Brain pericyte (primary cell): ENCODE results near the gene ACTN4.

Experiments used
- DNase-seq: peaks from one replicate; pipeline ENCODE4 v3.0.0-alpha.2; 2012; ENCODE audit warnings: low read depth, low spot score

The ACTN4 gene

GRCh38 chr19:38723606-38723965 is 76.1 kb downstream of the ACTN4 start:
- DNase-seq, result no peak

- DNase-seq, result no peak
Measured at GRCh38 chr19:38723990-38724854, 76.8 kb downstream of the ACTN4 start.

GRCh38 chr19:38725469-38726283 is 78.2 kb downstream of the ACTN4 start:
- DNase-seq, result no peak

GRCh38 chr19:38726284-38726673 is 78.8 kb downstream of the ACTN4 start:
- no peak for DNase-seq

- DNase-seq, result no peak
Measured at GRCh38 chr19:38726761-38727301, 79.4 kb downstream of the ACTN4 start.

GRCh38 chr19:38727306-38727867 is 79.9 kb downstream of the ACTN4 start:
- no peak for DNase-seq

GRCh38 chr19:38727868-38728660 is 80.6 kb downstream of the ACTN4 start:
- no peak for DNase-seq

GRCh38 chr19:38728752-38729541 is 81.5 kb downstream of the ACTN4 start:
- no peak for DNase-seq

GRCh38 chr19:38729653-38730469 is 82.4 kb downstream of the ACTN4 start:
- DNase-seq, result no peak

- DNase-seq, result no peak
Measured at GRCh38 chr19:38730470-38730730, 83.0 kb downstream of the ACTN4 start.

- DNase-seq, result no peak
Measured at GRCh38 chr19:38730731-38731589, 83.5 kb downstream of the ACTN4 start.

GRCh38 chr19:38731654-38732301 is 84.3 kb downstream of the ACTN4 start:
- no peak for DNase-seq

- DNase-seq, result no peak
Measured at GRCh38 chr19:38733241-38733492, 85.7 kb downstream of the ACTN4 start.

GRCh38 chr19:38733493-38734175 is 86.2 kb downstream of the ACTN4 start:
- DNase-seq, result no peak

GRCh38 chr19:38734176-38734425 is 86.7 kb downstream of the ACTN4 start:
- no peak for DNase-seq

GRCh38 chr19:38734426-38735256 is 87.2 kb downstream of the ACTN4 start:
- DNase-seq, result no peak

GRCh38 chr19:38735257-38735686 is 87.8 kb downstream of the ACTN4 start:
- DNase-seq, result no peak

GRCh38 chr19:38736036-38736412 is 88.6 kb downstream of the ACTN4 start:
- no peak for DNase-seq
